HFF-Myc (cell line): Measurements from ENCODE around the gene WWOX.

Experiments used
- DNase-seq: peaks from one replicate; pipeline ENCODE4 v3.0.0-alpha.2; 2011; ENCODE audit warnings: low read depth; ENCODE audit errors: extremely low read depth
- H3K4me3 ChIP-seq: replicated peaks from 2 replicates; pipeline ENCODE4 v1.5.1; 2011; ENCODE audit warnings: low read depth, mild to moderate bottlenecking, control low read depth, low read length
- CTCF ChIP-seq: IDR thresholded peaks from 2 replicates; pipeline ENCODE4 v1.5.1; 2012; ENCODE audit warnings: mild to moderate bottlenecking, low read depth, low read length, control low read depth; ENCODE audit errors: missing control alignments

Gene WWOX

GRCh38 chr16:78673884-78674283 lies 574.4 kb downstream of the WWOX start:
- TF ChIP-seq CTCF = no peak
- no peak for DNase-seq
- no peak overlapping the region for H3K4me3 ChIP-seq

- no peak for DNase-seq
- TF ChIP-seq CTCF = no peak
- no peak overlapping the region for H3K4me3 ChIP-seq
Observed at GRCh38 chr16:78675312-78675711, 575.9 kb downstream of the WWOX start.

- TF ChIP-seq CTCF = no peak
- no peak for DNase-seq
- H3K4me3 ChIP-seq = no peak overlapping the region
Observed at GRCh38 chr16:78675951-78676792, 576.7 kb downstream of the WWOX start.

GRCh38 chr16:78677181-78677731 lies 577.8 kb downstream of the WWOX start:
- no peak for DNase-seq
- no peak overlapping the region for H3K4me3 ChIP-seq
- no peak for TF ChIP-seq CTCF

GRCh38 chr16:78679546-78679945 lies 580.1 kb downstream of the WWOX start:
- no peak for DNase-seq
- H3K4me3 ChIP-seq = no peak overlapping the region
- no peak for TF ChIP-seq CTCF

GRCh38 chr16:78681743-78682142 lies 582.3 kb downstream of the WWOX start:
- TF ChIP-seq CTCF = no peak
- no peak overlapping the region for H3K4me3 ChIP-seq
- no peak for DNase-seq
